T-helper 22 cell (primary cell): ENCODE measurements around the gene RSPH3.
"Not testable (repeated sequence)": the region's sequence is repeated elsewhere in the genome, so short reads cannot be mapped to it uniquely, and the experiment has no call there.

Experiments used
- DNase-seq: peaks from one replicate; pipeline ENCODE4 v3.0.0-alpha.2; 2020; ENCODE audit warnings: low read depth

Gene RSPH3

DNA sequence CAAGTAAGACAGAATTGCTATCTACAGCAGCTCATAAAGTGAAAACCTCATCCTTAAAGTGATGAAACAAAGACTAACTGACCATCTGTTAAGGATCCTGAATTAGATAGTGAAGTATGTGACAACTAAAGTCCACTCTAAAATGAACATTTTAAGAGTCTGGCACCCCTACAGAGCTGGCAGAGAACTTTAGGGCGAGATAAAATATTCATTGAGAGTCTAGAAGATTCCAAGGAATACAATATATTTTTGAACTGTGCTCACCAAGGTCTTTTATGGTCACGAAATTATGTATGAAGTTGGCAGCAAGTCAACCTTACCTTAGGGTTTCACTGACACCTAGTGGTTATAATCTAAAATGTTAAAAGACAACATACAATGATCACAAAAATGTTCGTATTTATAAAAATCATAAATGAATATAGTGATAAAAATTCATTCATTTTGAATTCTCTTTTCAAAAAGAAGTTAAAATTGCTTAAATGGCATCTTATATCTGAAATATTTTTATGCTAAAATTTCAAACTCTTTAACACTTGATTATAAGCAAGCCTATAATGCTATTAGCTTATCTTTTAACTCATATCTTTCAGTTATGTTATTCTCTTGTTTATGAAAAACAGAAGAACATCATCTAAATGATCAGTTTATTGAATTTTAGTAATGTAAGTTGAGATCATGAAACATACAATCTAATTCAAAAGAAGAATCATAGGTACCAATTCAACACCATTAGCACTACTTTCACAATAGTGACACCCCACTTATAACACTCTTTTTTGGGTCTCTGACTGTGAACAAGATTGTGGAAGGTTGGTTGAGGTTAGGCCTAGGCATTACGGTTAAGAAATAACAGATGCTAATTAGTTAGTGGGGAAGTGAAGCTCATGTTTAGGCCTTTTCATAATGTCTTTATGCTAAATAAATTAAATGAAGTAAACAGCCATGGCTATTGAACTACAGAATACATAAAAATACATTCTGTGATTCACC lies 27.5 kb downstream of the RSPH3 start:
- no peak for DNase-seq

DNA sequence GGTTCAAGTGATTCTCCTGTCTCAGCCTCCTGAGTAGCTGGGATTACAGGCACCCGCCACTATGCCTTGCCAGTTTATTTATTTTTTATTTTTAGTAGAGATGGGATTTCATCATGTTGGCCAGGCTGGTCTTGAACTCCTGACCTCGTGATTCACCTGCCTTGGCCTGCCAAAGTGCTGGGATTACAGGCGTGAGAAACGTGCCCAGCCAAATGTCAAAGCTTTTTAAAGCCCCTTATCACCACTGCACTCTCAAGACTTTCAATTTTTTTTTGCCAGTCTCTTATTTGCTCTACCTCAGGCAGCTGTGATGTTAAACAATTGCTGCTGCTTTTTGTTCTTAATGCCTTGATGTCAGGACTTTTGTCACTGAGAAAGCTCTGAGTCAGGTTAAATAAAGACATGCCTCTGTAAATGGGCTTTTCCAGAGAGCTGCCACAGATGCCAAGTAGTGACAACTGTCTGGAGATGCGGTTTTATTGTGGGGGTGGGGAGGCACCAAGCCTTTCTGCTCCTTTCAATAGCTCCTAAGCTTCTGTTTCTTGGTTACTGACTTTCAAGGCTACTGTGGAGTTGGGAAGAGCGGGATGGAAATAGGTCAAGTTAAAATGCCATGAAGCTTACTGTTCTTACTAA lies 29.2 kb downstream of the RSPH3 start:
- DNase-seq = no peak

DNA sequence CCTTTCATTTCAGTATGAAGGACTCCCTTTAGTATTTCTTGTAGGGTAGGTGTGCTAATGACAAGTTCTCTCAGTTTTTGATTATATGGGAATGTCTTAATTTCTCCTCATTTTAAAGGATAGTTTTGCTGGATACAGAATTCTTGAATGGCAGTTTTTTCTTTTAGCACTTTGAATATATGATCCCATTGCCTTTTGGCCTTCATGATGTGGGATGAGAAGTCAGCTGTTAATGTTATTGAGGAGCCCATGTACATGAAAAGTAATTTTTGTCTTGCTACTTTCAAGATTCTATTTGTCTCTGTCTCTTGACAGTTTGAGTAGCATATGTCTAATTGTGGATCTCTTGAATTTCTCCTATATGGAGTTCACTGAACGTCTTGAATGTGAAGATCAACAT lies 30.9 kb downstream of the RSPH3 start:
- DNase-seq = no peak

DNA sequence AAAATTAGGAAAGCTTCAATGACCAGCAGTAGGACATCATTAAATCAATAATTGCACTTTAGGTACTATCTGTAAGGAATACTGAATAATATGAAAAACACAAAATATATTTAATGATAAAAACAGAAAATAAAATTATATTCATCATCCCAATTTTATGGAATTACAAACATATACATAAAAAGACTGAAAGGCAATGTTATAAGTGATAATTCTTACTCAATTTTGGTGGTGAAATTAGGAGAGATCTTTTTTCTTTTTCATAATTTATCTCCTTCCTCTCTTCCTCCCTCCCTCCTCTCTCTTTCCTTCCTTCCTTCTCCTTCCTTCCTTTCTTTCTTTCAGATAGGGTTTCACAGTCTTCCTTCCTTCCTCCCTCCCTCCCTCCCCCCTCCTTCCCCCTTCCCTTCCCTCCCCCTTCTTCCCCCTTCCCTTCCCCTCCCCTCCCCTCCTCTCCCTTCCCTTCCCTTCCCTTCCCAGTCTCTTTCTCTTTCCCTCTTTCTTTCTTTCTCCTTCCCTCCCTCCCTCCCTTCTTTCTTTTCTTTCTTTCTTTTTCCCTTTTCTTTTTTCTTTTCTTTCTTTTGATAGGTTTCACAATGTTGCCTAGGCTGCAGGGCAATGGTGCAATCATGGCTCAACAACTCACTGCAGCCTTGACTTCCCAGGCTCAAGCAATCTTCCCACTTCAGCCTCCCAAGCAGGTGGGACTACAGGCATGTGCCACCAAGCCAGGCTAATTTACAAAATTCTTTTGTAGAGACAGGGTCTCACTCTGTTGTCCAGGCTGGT lies 36.8 kb downstream of the RSPH3 start:
- DNase-seq = no peak

DNA sequence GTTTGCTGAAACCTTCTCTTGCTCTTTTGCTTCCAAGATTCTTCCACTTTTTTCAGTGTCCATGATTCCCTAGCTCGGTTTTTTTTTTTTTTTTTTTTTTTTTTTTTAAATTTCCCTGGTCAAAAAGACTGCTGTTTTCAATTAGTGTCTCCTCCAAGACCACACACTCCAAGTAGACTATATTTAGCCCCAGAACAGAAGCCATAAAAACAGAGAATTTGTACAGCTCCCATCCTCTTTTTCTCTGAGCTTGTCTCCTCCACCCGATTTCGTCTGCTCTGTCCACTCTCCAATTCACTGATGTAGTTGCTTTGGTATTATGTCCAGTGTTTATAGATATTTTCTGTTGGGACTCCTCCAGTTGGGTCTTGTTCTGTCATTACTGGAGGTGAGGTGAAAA lies 37.6 kb downstream of the RSPH3 start:
- DNase-seq = no peak

DNA sequence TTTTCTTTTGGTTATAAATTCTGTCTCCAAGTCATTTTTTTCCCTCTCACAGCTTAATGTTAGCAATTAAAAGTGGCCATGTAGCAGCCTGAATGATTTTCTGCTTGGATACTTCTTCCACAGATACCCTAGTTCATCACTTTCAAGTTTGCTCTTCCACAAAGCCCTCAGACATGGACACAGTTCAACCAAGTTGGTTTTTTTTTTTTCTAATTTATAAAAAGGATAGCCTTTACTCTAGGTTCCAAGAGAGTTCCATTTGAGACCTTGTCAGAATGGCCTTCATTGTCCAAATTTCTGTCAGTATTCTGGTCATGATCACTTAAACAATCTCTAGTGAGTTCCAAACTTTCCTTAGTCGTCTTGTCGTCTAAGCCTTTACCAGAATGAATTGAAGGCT lies 40.0 kb downstream of the RSPH3 start:
- DNase-seq = no peak

DNA sequence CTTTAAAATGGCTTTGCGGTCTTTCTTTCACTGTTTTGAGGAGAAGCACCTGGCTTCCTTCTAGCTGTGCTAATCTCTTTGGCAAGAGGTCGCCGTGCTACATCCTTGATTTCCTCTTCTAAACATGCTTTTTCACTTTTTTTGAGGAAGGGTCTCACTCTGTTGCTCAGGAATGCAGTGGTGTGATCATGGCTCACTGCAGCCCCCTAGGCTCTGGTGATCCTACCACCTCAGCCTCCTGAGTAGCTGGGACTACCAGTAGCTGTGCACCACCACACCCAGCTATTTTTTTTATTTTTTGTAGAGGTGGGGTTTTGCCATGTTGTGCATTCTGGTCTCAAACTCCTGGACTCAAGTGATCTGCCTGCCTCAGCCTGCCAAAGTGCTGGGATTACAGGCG lies 40.5 kb downstream of the RSPH3 start:
- DNase-seq = no peak

DNA sequence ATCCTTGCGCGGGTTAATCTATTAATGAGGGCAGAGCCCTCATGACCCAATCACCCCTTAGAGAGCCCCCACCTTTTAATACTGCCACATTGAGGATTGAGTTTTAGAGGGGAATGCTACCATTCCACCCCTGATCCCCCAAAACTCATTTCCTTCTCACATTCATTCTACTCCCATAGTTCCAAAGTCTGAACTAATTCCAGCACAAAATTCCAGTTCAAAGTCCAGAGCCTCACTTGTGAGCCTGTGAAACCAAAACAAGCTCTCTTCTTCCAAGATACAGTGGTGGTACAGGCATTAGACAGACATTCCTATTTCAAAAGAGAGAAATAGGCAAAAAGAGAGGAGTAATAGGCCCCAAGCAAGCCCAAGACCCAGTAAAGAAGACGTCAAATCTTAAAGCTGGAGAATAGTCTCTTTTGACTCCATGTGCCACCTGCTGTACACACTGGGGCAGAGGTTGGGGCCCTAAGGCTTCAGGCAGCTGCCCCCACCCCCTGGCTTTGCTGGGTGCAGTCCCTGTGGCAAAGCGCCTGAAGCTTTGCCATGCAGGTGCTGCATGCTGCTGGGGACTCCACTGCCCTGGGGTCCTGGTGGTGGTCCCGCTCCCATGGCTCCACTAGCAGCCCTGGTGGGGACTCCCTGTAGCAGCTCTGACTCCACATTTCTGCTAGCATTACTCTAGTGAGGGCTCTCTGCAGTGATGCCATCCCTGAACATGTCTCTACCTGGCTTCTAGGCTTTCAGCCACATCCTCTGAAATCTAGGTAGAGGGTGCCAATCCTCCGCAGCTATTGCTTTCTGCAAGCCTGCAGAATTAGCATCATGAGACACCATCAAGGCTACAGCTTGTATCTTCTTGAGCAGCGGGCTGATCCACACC lies 41.3 kb downstream of the RSPH3 start:
- no peak for DNase-seq

DNA sequence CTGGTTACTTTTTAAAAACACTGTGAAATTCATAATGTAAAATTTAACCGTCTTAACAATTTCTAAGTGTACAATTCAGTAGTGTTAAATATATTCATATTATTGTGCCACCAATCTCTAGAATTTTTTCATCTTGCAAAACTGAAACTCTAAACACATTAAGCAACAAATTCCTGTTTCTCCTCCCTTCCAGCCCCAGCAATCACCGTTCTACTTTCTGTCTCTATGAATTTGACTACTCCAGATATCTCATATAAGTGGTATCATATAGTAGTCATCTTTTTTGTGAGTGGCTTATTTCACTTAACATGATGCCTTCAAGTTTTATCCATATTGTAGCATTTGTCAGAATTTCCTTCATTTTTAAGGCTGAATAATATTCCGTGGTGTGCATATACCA lies 44.7 kb downstream of the RSPH3 start:
- no peak for DNase-seq

DNA sequence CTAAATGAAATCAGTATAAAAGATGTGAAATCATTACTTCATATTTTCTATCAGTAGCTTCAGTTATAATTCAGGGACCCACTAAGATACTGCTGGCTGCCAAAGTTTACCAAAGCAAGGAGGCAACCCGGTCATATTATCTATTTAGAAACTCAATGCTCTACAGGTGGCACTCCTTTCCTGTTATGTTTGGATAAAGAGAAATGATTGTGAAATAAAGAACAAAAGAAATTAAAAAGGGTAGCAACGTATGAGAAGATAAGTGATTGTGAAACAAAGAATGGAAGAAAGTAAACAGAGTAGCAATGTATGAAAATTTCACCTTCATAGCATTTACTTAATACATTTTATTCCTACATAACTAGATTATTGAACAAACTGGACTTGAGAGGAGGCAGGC lies 45.2 kb downstream of the RSPH3 start:
- DNase-seq = no peak

DNA sequence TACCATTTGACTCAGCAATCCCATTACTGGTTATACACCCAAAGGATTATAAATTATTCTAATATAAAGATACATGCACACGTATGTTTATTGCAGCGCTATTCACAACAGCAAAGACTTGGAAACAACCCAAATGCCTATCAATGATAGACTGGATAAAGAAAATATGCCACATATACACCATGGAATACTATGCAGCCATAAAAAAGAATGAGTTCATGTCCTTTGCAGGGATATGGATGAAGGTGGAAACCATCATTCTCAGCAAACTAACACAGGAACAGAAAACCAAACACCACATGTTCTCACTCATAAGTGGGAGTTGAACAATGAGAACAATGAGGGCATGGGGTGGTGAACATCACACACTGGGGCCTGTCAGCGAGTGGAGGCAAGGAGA lies 48.0 kb downstream of the RSPH3 start:
- DNase-seq = not testable (repeated sequence)

DNA sequence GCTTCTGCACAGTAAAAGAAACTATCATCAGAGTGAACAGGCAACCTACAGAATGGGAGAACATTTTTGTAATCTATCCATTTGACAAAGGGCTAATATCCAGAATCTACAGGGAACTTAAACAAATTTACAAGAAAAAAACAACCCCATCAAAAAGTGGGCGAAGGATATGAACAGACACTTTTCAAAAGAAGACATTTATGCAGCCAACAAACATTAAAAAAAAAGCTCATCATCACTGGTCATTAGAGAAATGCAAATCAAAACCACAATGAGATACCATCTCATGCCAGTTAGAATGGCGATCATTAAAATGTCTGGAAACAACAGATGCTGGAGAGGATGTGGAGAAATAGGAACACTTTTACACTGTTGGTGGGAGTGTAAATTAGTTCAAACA lies 48.4 kb downstream of the RSPH3 start:
- DNase-seq = not testable (repeated sequence)

DNA sequence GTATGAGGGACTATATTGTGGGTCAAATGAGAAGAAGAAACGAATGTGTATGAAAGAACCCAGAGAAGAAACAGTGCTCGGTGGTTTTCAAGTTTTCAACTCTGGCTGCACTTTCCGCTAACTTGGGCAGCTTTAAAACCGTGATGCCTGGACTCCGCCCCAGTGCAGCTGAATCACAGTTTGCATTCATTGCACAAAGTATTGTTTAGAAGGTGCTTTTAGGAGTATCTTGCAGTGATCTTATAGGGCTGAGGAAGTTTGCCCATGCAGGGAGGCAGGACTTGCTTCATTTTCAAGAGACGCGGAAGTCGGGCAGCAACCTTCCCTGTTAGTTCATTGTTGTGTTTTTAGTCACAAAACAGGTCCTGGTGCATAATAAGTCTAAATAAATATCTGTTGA lies 52.7 kb downstream of the RSPH3 start:
- no peak for DNase-seq

DNA sequence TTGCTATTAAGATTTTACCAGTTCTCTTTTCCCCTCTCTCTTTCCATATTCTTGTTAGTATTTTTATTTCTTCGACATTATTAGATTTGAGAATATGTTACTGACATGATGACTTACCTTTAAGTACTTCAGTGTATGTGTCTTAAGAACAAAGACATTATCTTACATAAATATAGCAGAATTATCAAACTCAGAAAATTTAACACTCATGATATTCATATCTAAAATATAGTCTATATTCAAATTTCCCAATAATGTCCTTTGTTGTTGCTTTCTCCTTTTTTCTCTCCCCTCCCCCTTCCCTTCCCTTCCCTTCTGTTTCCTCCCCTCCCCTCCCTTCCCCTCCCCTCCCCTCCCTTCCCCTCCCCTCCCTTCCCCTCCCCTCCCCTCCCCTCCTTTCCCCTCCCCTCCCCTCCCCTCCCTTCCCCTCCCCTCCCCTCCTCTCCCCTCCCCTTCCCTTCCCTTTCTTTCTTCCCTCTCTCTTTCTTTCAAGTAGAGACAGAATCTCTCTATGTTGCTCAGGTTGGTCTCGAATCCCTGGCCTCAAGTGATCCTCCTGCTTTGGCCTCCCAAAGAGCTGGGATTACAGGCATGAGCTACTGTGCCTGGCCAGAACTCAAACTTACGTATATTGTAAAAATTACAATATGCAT lies 56.5 kb downstream of the RSPH3 start:
- no peak for DNase-seq

DNA sequence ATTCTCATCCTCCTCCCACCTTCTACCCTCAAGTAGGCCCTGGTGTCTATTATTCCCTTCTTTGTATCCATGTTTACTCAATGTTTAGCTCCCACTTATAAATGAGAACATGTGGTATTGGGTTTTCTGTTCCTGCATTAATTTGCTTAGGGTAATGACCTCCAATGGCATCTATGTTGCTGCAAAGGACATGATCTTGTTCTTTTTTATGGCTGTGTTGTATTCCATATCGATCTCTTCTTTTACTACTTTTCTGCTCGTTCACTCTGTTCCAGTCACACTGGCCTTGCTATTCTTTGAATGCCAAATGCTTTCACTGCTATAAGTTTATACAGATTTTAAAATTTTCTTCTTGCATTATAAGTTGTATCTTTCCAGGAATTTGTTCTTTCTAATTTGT lies 57.7 kb downstream of the RSPH3 start:
- DNase-seq = no peak

DNA sequence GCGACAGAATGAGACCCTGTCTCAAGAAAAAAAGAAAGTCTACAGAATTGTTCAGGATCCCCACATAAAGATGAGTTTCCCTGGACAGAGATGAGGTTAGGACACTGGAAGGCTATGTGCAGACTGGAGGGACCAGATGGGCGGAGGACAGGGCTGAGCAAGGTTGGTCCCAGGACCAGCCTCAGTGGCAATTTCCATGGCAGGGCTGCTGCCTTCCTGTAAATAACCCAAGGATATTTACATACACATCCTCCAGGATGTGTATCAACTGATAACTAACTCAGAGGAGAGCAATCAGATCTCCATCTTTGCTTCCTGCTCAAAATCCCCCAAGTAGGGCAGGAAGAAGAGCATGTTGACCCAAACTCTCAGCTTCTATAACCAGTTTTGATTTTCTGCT lies 58.8 kb downstream of the RSPH3 start:
- DNase-seq = no peak

DNA sequence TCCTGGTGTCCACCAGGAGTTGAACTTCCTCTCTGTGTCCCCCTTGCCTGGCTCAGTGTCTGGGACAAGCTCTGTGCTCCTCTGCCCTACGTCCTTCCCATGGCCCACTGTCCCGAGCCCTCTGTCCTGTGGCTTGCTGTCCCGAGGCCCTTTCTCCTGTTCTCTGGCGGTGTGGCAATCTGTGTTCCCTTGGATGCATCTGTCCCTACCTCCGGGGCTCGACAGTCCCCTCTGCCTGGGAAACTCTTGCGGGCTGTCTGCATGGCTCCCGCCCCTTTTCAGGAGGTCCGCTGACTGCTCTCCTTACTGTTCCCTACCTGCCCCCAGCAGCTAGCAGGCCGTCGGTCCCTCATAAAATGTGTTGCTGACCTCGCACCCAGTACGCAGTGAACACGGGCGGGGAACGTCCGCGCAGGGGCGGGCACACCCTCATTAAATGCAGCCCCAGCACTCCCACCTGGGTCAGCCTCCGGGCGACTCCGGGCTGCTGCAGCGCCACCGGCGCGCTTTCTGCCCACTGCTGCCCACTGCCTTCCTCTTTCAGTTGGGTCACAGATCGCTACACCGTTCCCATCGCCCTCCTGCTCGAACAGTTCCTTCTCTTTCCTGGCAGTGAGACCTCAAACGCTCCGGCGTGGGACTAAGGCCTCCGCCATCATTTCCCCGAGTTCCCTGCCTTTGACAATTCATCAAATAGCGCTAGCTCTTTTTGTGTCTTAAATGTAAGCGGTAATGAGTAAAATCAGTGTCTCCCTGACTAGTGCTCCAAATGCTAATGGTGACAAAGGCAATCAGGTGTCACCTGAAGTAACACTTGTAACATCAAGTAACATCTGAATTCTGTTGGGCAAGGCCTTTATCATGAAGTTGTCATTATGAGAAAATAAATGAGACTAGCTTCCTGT lies 60.5 kb downstream of the RSPH3 start:
- DNase-seq = no peak

DNA sequence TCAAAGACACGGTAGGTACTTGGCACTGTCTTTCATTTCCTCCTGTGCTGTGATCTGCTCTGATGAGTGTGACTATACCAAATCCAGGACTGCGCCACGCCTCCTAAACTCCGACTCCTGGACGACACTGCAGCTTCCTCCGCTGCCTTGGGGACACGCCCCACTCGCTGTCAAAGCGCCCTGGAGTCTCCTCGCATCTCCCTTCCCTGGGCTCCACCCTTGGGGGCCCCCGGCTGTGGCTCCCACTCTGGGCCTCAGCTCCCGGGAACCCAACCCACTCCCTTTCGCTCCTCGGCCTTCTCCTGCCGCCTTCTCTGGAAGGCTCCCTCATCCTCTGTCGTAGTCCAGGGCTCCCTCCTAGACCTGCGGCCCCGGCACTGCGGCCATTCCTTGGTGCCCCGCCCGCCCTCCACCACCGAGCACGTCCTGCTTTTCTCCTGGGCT lies 61.2 kb downstream of the RSPH3 start:
- no peak for DNase-seq

DNA sequence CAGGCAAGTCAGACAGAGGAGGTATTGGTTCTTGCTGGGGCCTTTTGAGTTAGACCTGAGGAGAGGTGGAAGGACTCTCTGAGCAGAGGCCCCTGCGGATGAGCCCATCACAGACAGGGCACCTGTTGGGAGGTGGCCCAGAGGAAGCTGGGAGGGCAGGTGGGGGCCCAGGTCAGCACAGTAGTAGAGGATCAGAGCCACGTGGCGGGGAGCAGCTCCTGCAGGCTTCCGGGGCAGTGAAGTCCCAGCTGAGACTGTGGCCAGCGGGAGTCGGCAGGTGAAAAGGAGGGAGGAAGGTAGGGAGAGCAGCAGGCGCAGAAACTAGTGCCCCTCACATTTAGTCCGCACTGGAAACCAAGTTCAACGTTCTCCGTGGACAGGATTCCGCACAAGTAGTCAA lies 61.8 kb downstream of the RSPH3 start:
- no peak for DNase-seq

DNA sequence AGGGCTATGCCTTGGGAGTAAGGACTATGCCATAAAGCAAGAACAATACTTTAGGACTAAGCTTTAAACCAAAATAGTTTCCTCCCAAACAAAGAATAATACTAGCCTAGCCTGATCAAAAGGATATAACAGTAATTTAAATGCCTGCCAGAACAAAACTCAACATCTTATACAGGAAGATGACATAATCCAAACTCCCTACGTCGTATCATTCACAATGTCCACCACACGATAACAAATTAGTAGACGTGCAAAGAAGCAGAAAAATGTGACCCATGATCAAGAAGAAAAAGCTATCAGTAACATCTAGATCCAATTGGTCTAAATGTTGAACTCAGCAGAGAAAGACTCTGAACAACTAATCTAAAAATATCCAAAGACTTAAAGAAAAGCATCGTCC lies 65.8 kb downstream of the RSPH3 start:
- no peak for DNase-seq
